ENCODE results near the gene DIP2B. TPM values are rescaled to one million over a fixed set of nuclear protein-coding genes. Genes with fewer than 3 reads are reported as not detected.

The DIP2B gene
- total RNA-seq, 2 experiments from 2014 or later, result 29.5 to 30.0 TPM

- Mint-ChIP-seq H3K9me3 (no peaks in the 10 kb centered on the region), H3K4me1 (ENCODE audit: low read depth) (no peaks in the 10 kb centered on the region), H3K27me3 (no peaks in the 10 kb centered on the region), H3K27ac (no peak overlapping the region), H3K4me3 (no peak overlapping the region), H3K36me3 (ENCODE audit: low read depth) (peaks cover 87% of the 10 kb centered on the region)
- no peak overlapping the region for H3K4me3 ChIP-seq (ENCODE audit: low read length)
- H3K9me3 ChIP-seq (ENCODE audit: control insufficient read depth in 1 of 2, insufficient read depth in 1 of 2, low read length in 2 of 2), result no peaks in the 10 kb centered on the region
- H3K4me1 ChIP-seq (ENCODE audit: insufficient read depth, low read length), result no peaks in the 10 kb centered on the region
- no peaks in the 10 kb centered on the region for H3K27me3 ChIP-seq (ENCODE audit: control insufficient read depth in 1 of 2, insufficient read depth in 2 of 2, low read length in 2 of 2)
- DNase-seq (no peak), ATAC-seq (ENCODE audit: poor library complexity) (no peak)
- POLR2A ChIA-PET, result no interaction called here
- H3K27ac ChIP-seq (ENCODE audit: low read depth in 1 of 2, low read length in 2 of 2), result no peak overlapping the region
- CTCF ChIA-PET, result no interaction called here
- H3K36me3 ChIP-seq (ENCODE audit: insufficient read depth, low read length), result peaks cover 55% of the 10 kb centered on the region
- TF ChIP-seq CTCF (IDR thresholded peaks at IDR 0.05), result no peak
- intact Hi-C loops (cut with DNase I, micrococcal nuclease), result no loop called here
Observed at GRCh38 chr12:50686406-50686805, 181.6 kb downstream of the DIP2B start.

GRCh38 chr12:50686976-50687375, 182.2 kb downstream of the DIP2B start:
- ChIA-PET POLR2A (interaction anchor here (0.7 kb wide), 1 partner anchor 217 kb away, joined by 4 read pairs; no protein-coding TSS in a partner anchor), CTCF (no interaction called here)
- Histone ChIP-seq H3K36me3 (ENCODE audit: insufficient read depth, low read length) (peaks cover 58% of the 10 kb centered on the region), H3K4me3 (ENCODE audit: low read length) (no peak overlapping the region), H3K27ac (ENCODE audit: low read depth in 1 of 2, low read length in 2 of 2) (no peak overlapping the region), H3K9me3 (ENCODE audit: control insufficient read depth in 1 of 2, insufficient read depth in 1 of 2, low read length in 2 of 2) (no peaks in the 10 kb centered on the region), H3K27me3 (ENCODE audit: control insufficient read depth in 1 of 2, insufficient read depth in 2 of 2, low read length in 2 of 2) (no peaks in the 10 kb centered on the region), H3K4me1 (ENCODE audit: insufficient read depth, low read length) (no peaks in the 10 kb centered on the region)
- H3K4me3 Mint-ChIP-seq, result no peak overlapping the region
- DNase-seq, result no peak
- ATAC-seq (ENCODE audit: poor library complexity), result no peak
- no peak overlapping the region for H3K27ac Mint-ChIP-seq
- no peaks in the 10 kb centered on the region for H3K27me3 Mint-ChIP-seq
- no peaks in the 10 kb centered on the region for H3K9me3 Mint-ChIP-seq
- no peak for TF ChIP-seq CTCF (IDR thresholded peaks at IDR 0.05)
- intact Hi-C loops (cut with DNase I, micrococcal nuclease), result no loop called here
- peaks cover 81% of the 10 kb centered on the region for H3K36me3 Mint-ChIP-seq (ENCODE audit: low read depth)
- no peaks in the 10 kb centered on the region for H3K4me1 Mint-ChIP-seq (ENCODE audit: low read depth)

- intact Hi-C loops (cut with DNase I, micrococcal nuclease), result no loop called here
- Mint-ChIP-seq H3K4me1 (ENCODE audit: low read depth) (no peaks in the 10 kb centered on the region), H3K9me3 (no peaks in the 10 kb centered on the region), H3K4me3 (no peak overlapping the region), H3K36me3 (ENCODE audit: low read depth) (peaks cover 87% of the 10 kb centered on the region), H3K27me3 (no peaks in the 10 kb centered on the region), H3K27ac (no peak overlapping the region)
- POLR2A ChIA-PET, result no interaction called here
- no peak for TF ChIP-seq CTCF (IDR thresholded peaks at IDR 0.05)
- no peak overlapping the region for H3K4me3 ChIP-seq (ENCODE audit: low read length)
- no peak overlapping the region for H3K27ac ChIP-seq (ENCODE audit: low read depth in 1 of 2, low read length in 2 of 2)
- no peaks in the 10 kb centered on the region for H3K4me1 ChIP-seq (ENCODE audit: insufficient read depth, low read length)
- no peaks in the 10 kb centered on the region for H3K9me3 ChIP-seq (ENCODE audit: control insufficient read depth in 1 of 2, insufficient read depth in 1 of 2, low read length in 2 of 2)
- DNase-seq (no peak), ATAC-seq (ENCODE audit: poor library complexity) (no peak)
- CTCF ChIA-PET, result no interaction called here
- H3K36me3 ChIP-seq (ENCODE audit: insufficient read depth, low read length), result peaks cover 65% of the 10 kb centered on the region
- no peaks in the 10 kb centered on the region for H3K27me3 ChIP-seq (ENCODE audit: control insufficient read depth in 1 of 2, insufficient read depth in 2 of 2, low read length in 2 of 2)
Observed at GRCh38 chr12:50689437-50689836, 184.7 kb downstream of the DIP2B start.

Measured in CD4-positive, alpha-beta T cell (primary cell).